ENCODE data around the gene ZNF292.

- TF ChIP-seq CTCF (IDR thresholded peaks at IDR 0.05): no peak
- no peak for TF ChIP-seq POLR2A (IDR thresholded peaks at IDR 0.05)
Observed at GRCh38 chr6:87257046-87257445, 101.7 kb downstream of the ZNF292 start.
